HL-60 (cell line): ENCODE measurements around the gene HDAC1.

Experiments
- GABPA ChIP-seq: IDR thresholded peaks from 2 replicates; pipeline ENCODE4 v1.6.1; 2012; ENCODE audit warnings: low read depth
- POLR2AphosphoS5 ChIP-seq: IDR thresholded peaks from 2 replicates; pipeline ENCODE4 v1.6.1; 2012; ENCODE audit warnings: low read depth
- REST ChIP-seq: IDR thresholded peaks from 2 replicates; pipeline ENCODE4 v1.6.1; 2012; ENCODE audit warnings: low read depth; ENCODE audit not compliant: insufficient replicate concordance
- SPI1 ChIP-seq: IDR thresholded peaks from 2 replicates; pipeline ENCODE4 v1.6.1; 2012; ENCODE audit warnings: low read depth, mild to moderate bottlenecking, borderline replicate concordance
- TF ChIP-seq, protein P1 (sequence below): IDR thresholded peaks from one replicate; pipeline ENCODE4 v1.5.1; 2011; ENCODE audit warnings: low read length, control low read depth, inconsistent platforms; ENCODE audit not compliant: insufficient read depth

GRCh38 chr1:32346532-32347157 lies 54.8 kb downstream of the HDAC1 start:
- TF ChIP-seq, protein P1, sequence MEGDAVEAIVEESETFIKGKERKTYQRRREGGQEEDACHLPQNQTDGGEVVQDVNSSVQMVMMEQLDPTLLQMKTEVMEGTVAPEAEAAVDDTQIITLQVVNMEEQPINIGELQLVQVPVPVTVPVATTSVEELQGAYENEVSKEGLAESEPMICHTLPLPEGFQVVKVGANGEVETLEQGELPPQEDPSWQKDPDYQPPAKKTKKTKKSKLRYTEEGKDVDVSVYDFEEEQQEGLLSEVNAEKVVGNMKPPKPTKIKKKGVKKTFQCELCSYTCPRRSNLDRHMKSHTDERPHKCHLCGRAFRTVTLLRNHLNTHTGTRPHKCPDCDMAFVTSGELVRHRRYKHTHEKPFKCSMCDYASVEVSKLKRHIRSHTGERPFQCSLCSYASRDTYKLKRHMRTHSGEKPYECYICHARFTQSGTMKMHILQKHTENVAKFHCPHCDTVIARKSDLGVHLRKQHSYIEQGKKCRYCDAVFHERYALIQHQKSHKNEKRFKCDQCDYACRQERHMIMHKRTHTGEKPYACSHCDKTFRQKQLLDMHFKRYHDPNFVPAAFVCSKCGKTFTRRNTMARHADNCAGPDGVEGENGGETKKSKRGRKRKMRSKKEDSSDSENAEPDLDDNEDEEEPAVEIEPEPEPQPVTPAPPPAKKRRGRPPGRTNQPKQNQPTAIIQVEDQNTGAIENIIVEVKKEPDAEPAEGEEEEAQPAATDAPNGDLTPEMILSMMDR = no peak
- no peak for TF ChIP-seq POLR2AphosphoS5
- TF ChIP-seq REST = no peak
- TF ChIP-seq GABPA = no peak
- TF ChIP-seq SPI1 = no peak
